Spleen (tissue), 11 donors: Measurements from ENCODE around the gene ZNF662. TPM values are rescaled to one million over a fixed set of nuclear protein-coding genes. Genes with fewer than 3 reads are reported as not detected.

Source experiments
- DNase-seq: peaks from one replicate; pipeline ENCODE4 v3.0.0-alpha.2; 2020
- H3K27ac ChIP-seq, 8 donors: fragments of 200-600 bp; sonication (generic) in 7 of 8; 1 replicate in 4 of 8; 2 replicates in 4 of 8; pipeline versions ENCODE4 v1.5.0 to v1.8.0; 2016 to 2021; ENCODE audit warnings: inconsistent platforms in 4 of 8, mild to moderate bottlenecking in 4 of 8, moderate library complexity in 1 of 8
- H3K27me3 ChIP-seq, 7 donors: fragments of 200-600 bp; sonication (generic) in 6 of 7; replicated peaks in 1 of 7; 1 replicate in 4 of 7; 2 replicates in 3 of 7; pipeline versions ENCODE4 v1.5.0 to v1.8.0; 2016 to 2021; ENCODE audit warnings: inconsistent platforms in 3 of 7, mild to moderate bottlenecking in 1 of 7
- H3K36me3 ChIP-seq, 6 donors: fragments of 200-600 bp; sonication (generic) in 5 of 6; 1 replicate in 4 of 6; 2 replicates in 2 of 6; pipeline versions ENCODE4 v1.5.0 to v1.8.0; 2016 to 2021; ENCODE audit warnings: inconsistent platforms in 2 of 6
- H3K4me1 ChIP-seq, 6 donors: fragments of 200-600 bp; sonication (generic) in 5 of 6; 1 replicate in 3 of 6; 2 replicates in 3 of 6; pipeline versions ENCODE4 v1.5.0 to v1.8.0; 2016 to 2021; ENCODE audit warnings: inconsistent platforms in 3 of 6
- H3K4me3 ChIP-seq, 8 donors: fragments of 200-600 bp; sonication (generic) in 7 of 8; 1 replicate in 4 of 8; 2 replicates in 4 of 8; pipeline versions ENCODE4 v1.5.0 to v1.8.0; 2016 to 2021; ENCODE audit warnings: inconsistent platforms in 4 of 8, mild to moderate bottlenecking in 4 of 8, moderate library complexity in 2 of 8
- H3K9me3 ChIP-seq, 8 donors: fragments of 200-600 bp; sonication (generic) in 7 of 8; 1 replicate in 4 of 8; 2 replicates in 4 of 8; pipeline versions ENCODE4 v1.5.0 to v1.8.0; 2016 to 2021; ENCODE audit warnings: inconsistent platforms in 4 of 8
- CTCF ChIP-seq, 11 experiments: fragments of 200-600 bp in 7 of 11; fragments of 450-650 bp in 4 of 11; sonication (generic) in 4 of 11; IDR thresholded peaks in 8 of 11; conservative IDR thresholded peaks in 3 of 11; 1 replicate in 7 of 11; 2 replicates in 4 of 11; pipeline versions ENCODE4 v1.4.0 to v1.8.0; 2016 to 2021; ENCODE audit warnings: antibody characterized with exemption in 11 of 11, inconsistent platforms in 4 of 11, mild to moderate bottlenecking in 1 of 11
- POLR2A ChIP-seq, 3 donors: fragments of 450-650 bp; IDR thresholded peaks; one replicate each; pipeline ENCODE4 v1.5.1; 2017; ENCODE audit warnings: antibody characterized with exemption in 3 of 3, mild to moderate bottlenecking in 1 of 3
- POLR2AphosphoS5 ChIP-seq, 3 donors: sonication (generic); formaldehyde crosslinking; IDR thresholded peaks; one replicate each; pipeline ENCODE4 v1.5.1; 2017; ENCODE audit warnings: antibody characterized with exemption in 3 of 3
- WGBS, 5 donors: extraction: QIAGEN DNeasy Blood & Tissue Kit in 3 of 5; methylation state at CpG; one replicate each; pipeline versions ENCODE4 v1.1.5 to v1.1.7; 2013 to 2018; 5-methylcytosine and 5-hydroxymethylcytosine counted together
- intact Hi-C: fragments of 100-400 bp; cut with DNase I; formaldehyde crosslinking; loops from one replicate; pipeline ENCODE4 v1.15.0; 2023; ENCODE audit warnings: low total_unique reads
- polyA plus RNA-seq, 3 donors: library from polyadenylated mRNA; stranded (reverse); fragments of 200-250 nt; gene quantifications; one replicate each; pipeline ENCODE4 v1.2.1, GENCODE V29; 2013
- total RNA-seq, 7 donors: library from RNA; depleted of rRNA in 3 of 7; stranded (reverse); fragments of >200 nt in 3 of 7; fragmentation: NEBNext Ultra II Directional in 4 of 7; extraction: Animal tissue kit (Norgen Biotek cat#: 25700) in 4 of 7; gene quantifications; one replicate each; pipeline versions ENCODE4 v1.1.0 to v1.2.1, GENCODE V29; 2016 to 2021
- donor health status: healthy with polysubstance abuse.
- donor health status: DM: no; HTN: no; CAD: no; lungs with moderate emphysema.
- donor health status: DM: no; HTN: no; CAD: no.
- donor health status: Bipolar disorder and iron deficiency.
- donor health status: healthy.
- donor health status: DM: no; HTN: no; CAD: no.
- donor health status: DM: yes; HTN: yes; CAD: no.

ZNF662 gene
- total and polyA plus RNA-seq, 10 donors: 1.0 to 10.4 (median 4.7) TPM

- Histone ChIP-seq H3K4me3 (no peak overlapping the region), H3K4me1 (no peaks in the 10 kb centered on the region), H3K27ac (no peak overlapping the region), H3K9me3 (no peaks in the 10 kb centered on the region), H3K27me3 (peaks cover 0 to 6% (median 0%) of the 10 kb centered on the region in 7 donors), H3K36me3 (no peaks in the 10 kb centered on the region)
- no peak for TF ChIP-seq CTCF (IDR thresholded peaks at IDR 0.05 in 8 of 11, conservative IDR thresholded peaks at IDR 0.05 in 3 of 11)
- no peak for TF ChIP-seq POLR2AphosphoS5 (IDR thresholded peaks at IDR 0.05)
- no peak for TF ChIP-seq POLR2A (IDR thresholded peaks at IDR 0.05)
- DNase-seq: no peak
- 89 to 97% (median 96%) methylated on average over 3 of the region's 3 CpGs for WGBS, 5 donors
- intact Hi-C loops: no loop called here
These were observed 31.4 kb downstream of the ZNF662 start for GRCh38 chr3:42937334-42937733.

GRCh38 chr3:42942693-42943092, 36.8 kb downstream of the ZNF662 start:
- no peak overlapping the region for H3K4me3 ChIP-seq
- DNase-seq: no peak
- no peaks in the 10 kb centered on the region for H3K27me3 ChIP-seq
- 77 to 87% (median 80%) methylated on average over 1 of the region's 1 CpG for WGBS, 5 donors
- H3K36me3 ChIP-seq: no peaks in the 10 kb centered on the region
- TF ChIP-seq POLR2AphosphoS5 (IDR thresholded peaks at IDR 0.05) (no peak), CTCF (IDR thresholded peaks at IDR 0.05 in 8 of 11, conservative IDR thresholded peaks at IDR 0.05 in 3 of 11) (no peak), POLR2A (IDR thresholded peaks at IDR 0.05) (no peak)
- H3K27ac ChIP-seq: no peak overlapping the region
- H3K9me3 ChIP-seq: no peaks in the 10 kb centered on the region
- no peaks in the 10 kb centered on the region for H3K4me1 ChIP-seq
- intact Hi-C loops: no loop called here

- H3K27me3 ChIP-seq: no peaks in the 10 kb centered on the region
- intact Hi-C loops: no loop called here
- no peak for TF ChIP-seq CTCF (IDR thresholded peaks at IDR 0.05 in 8 of 11, conservative IDR thresholded peaks at IDR 0.05 in 3 of 11)
- TF ChIP-seq POLR2AphosphoS5 (IDR thresholded peaks at IDR 0.05): no peak
- no peak for TF ChIP-seq POLR2A (IDR thresholded peaks at IDR 0.05)
- 64 to 82% (median 71%) methylated on average over 5 of the region's 5 CpGs for WGBS, 5 donors
- H3K36me3 ChIP-seq: no peaks in the 10 kb centered on the region
- H3K4me1 ChIP-seq: no peaks in the 10 kb centered on the region
- H3K4me3 ChIP-seq: no peak overlapping the region
- H3K27ac ChIP-seq: no peak overlapping the region
- no peak for DNase-seq
- no peaks in the 10 kb centered on the region for H3K9me3 ChIP-seq
These were observed 40.1 kb downstream of the ZNF662 start for GRCh38 chr3:42946050-42946449.

- Histone ChIP-seq H3K4me3 (no peak overlapping the region), H3K36me3 (no peaks in the 10 kb centered on the region), H3K9me3 (no peaks in the 10 kb centered on the region), H3K27ac (no peak overlapping the region), H3K4me1 (no peaks in the 10 kb centered on the region), H3K27me3 (peaks cover 0 to 6% (median 0%) of the 10 kb centered on the region in 7 donors)
- intact Hi-C loops: loop anchor here (10.0 kb wide), 1 partner anchor 1237 kb away; no protein-coding TSS in a partner anchor
- DNase-seq: no peak
- TF ChIP-seq CTCF (IDR thresholded peaks at IDR 0.05 in 8 of 11, conservative IDR thresholded peaks at IDR 0.05 in 3 of 11): no peak
- no peak for TF ChIP-seq POLR2AphosphoS5 (IDR thresholded peaks at IDR 0.05)
- no peak for TF ChIP-seq POLR2A (IDR thresholded peaks at IDR 0.05)
- 78 to 88% (median 81%) methylated on average over 3 of the region's 3 CpGs for WGBS, 5 donors
These were observed 51.6 kb downstream of the ZNF662 start for GRCh38 chr3:42957573-42957972.
